Measurements from ENCODE around the gene CTSH. TPM values are rescaled to one million over a fixed set of nuclear protein-coding genes. Genes with fewer than 3 reads are reported as not detected.
"Not testable (repeated sequence)": the region's sequence is repeated elsewhere in the genome, so short reads cannot be mapped to it uniquely, and the experiment has no call there.

Gene CTSH
- total RNA-seq, 1 donor from 2014 or later = 112 TPM

GRCh38 chr15:78909791-78910228 lies 35.0 kb downstream of the CTSH start:
- no peak overlapping the region for H3K4me3 ChIP-seq
- intact Hi-C loops (cut with DNase I) = loop anchor here (5.0 to 10.0 kb wide), 3 partner anchors 37 to 272 kb away; partner anchors contain the start of gene CTSH
- peak overlapping the region; percentile 35 to 47 for H3K27ac ChIP-seq
- peaks cover 9 to 56% of the 10 kb centered on the region in 2 donors for H3K4me1 ChIP-seq
- H3K27me3 ChIP-seq = no peaks in the 10 kb centered on the region
- peaks cover 52 to 66% of the 10 kb centered on the region in 2 donors for H3K36me3 ChIP-seq
- no peak for DNase-seq (ENCODE audit: low spot score in 2 of 2)
- peak; percentile 54 to 69 (median 67) for TF ChIP-seq CTCF (IDR thresholded peaks at IDR 0.05)
- no peaks in the 10 kb centered on the region for H3K9me3 ChIP-seq

GRCh38 chr15:78909160-78909695 lies 35.6 kb downstream of the CTSH start:
- H3K9me3 ChIP-seq = no peaks in the 10 kb centered on the region
- no peak for DNase-seq (ENCODE audit: low spot score in 2 of 2)
- TF ChIP-seq CTCF (IDR thresholded peaks at IDR 0.05) = no peak
- H3K4me1 ChIP-seq = peaks cover 7 to 52% of the 10 kb centered on the region in 2 donors
- intact Hi-C loops (cut with DNase I) = loop anchor here (10.0 kb wide), 1 partner anchor 154 kb away; no protein-coding TSS in a partner anchor
- peak overlapping the region; percentile 35 to 47 for H3K27ac ChIP-seq
- H3K27me3 ChIP-seq = no peaks in the 10 kb centered on the region
- peaks cover 57 to 72% of the 10 kb centered on the region in 2 donors for H3K36me3 ChIP-seq
- H3K4me3 ChIP-seq = no peak overlapping the region

- Histone ChIP-seq H3K4me1 (peaks cover 7 to 41% of the 10 kb centered on the region in 2 donors), H3K4me3 (no peak overlapping the region), H3K27me3 (no peaks in the 10 kb centered on the region), H3K9me3 (no peaks in the 10 kb centered on the region), H3K27ac (peak overlapping the region; percentile 44 to 70), H3K36me3 (peaks cover 66 to 85% of the 10 kb centered on the region in 2 donors)
- intact Hi-C loops (cut with DNase I) = loop anchor here (10.0 kb wide), 1 partner anchor 153 kb away; no protein-coding TSS in a partner anchor
- TF ChIP-seq CTCF (IDR thresholded peaks at IDR 0.05) = peak in 1 of 3 experiments; percentile 8
- DNase-seq (ENCODE audit: low spot score in 2 of 2) = no peak
These were observed 37.3 kb downstream of the CTSH start for GRCh38 chr15:78907577-78907976.

- intact Hi-C loops (cut with DNase I) = loop anchor here (1.0 to 10.0 kb wide), 2 partner anchors 46 to 151 kb away; no protein-coding TSS in a partner anchor
- Histone ChIP-seq H3K4me3 (no peak overlapping the region), H3K27me3 (no peaks in the 10 kb centered on the region), H3K27ac (peak overlapping the region; percentile 53 to 70), H3K4me1 (peaks cover 7 to 45% of the 10 kb centered on the region in 2 donors), H3K9me3 (no peaks in the 10 kb centered on the region), H3K36me3 (peaks cover 70 to 87% of the 10 kb centered on the region in 2 donors)
- DNase-seq (ENCODE audit: low spot score in 2 of 2) = peak in 1 of 2 donors; percentile 92
- TF ChIP-seq CTCF (IDR thresholded peaks at IDR 0.05) = no peak
These were observed 38.6 kb downstream of the CTSH start for GRCh38 chr15:78906316-78906620.

- DNase-seq (ENCODE audit: low spot score in 2 of 2) = no peak
- Histone ChIP-seq H3K36me3 (peaks cover 70 to 87% of the 10 kb centered on the region in 2 donors), H3K9me3 (no peaks in the 10 kb centered on the region), H3K27me3 (no peaks in the 10 kb centered on the region), H3K4me3 (no peak overlapping the region), H3K27ac (peak overlapping the region; percentile 2 to 12), H3K4me1 (peaks cover 7 to 40% of the 10 kb centered on the region in 2 donors)
- intact Hi-C loops (cut with DNase I) = loop anchor here (10.0 kb wide), 1 partner anchor 150 kb away; no protein-coding TSS in a partner anchor
- no peak for TF ChIP-seq CTCF (IDR thresholded peaks at IDR 0.05)
These were observed 40.1 kb downstream of the CTSH start for GRCh38 chr15:78904599-78905358.

GRCh38 chr15:78902281-78903032 lies 42.4 kb downstream of the CTSH start:
- H3K4me3 ChIP-seq; H3K9me3 ChIP-seq; H3K27me3 ChIP-seq; DNase-seq (ENCODE audit: low spot score in 2 of 2): not testable (repeated sequence)
- Histone ChIP-seq H3K36me3 (peaks cover 77 to 89% of the 10 kb centered on the region in 2 donors), H3K4me1 (peaks cover 7 to 33% of the 10 kb centered on the region in 2 donors), H3K27ac (peak overlapping the region in 1 of 2 donors; percentile 28)
- intact Hi-C loops (cut with DNase I) = loop anchor here (10.0 kb wide), 1 partner anchor 148 kb away; no protein-coding TSS in a partner anchor

- peaks cover 5 to 20% of the 10 kb centered on the region in 2 donors for H3K4me1 ChIP-seq
- not testable (repeated sequence) for DNase-seq (ENCODE audit: low spot score in 2 of 2); H3K27ac ChIP-seq; H3K4me3 ChIP-seq; H3K9me3 ChIP-seq; H3K27me3 ChIP-seq
- peaks cover 79 to 92% of the 10 kb centered on the region in 2 donors for H3K36me3 ChIP-seq
- intact Hi-C loops (cut with DNase I) = loop anchor here (10.0 kb wide), 1 partner anchor 146 kb away; no protein-coding TSS in a partner anchor
These were observed 43.9 kb downstream of the CTSH start for GRCh38 chr15:78900819-78901533.
